RWPE2 (cell line): ENCODE measurements around the gene ARHGAP19.

Experiments
- ATAC-seq: fragments of 200-7000 bp; cut with Tn5 transposase; 3 replicates; pipeline ENCODE4 v1.9.1; 2021; ENCODE audit warnings: low read depth
- DNase-seq: peaks from one replicate; pipeline ENCODE4 v3.0.0-alpha.2; 2020; ENCODE audit warnings: low spot score
- H3K27ac ChIP-seq: fragments of 450-650 bp; 2 replicates; pipeline ENCODE4 v1.5.1; 2017; ENCODE audit warnings: mild to moderate bottlenecking; ENCODE audit not compliant: poor library complexity, severe bottlenecking
- H3K27me3 ChIP-seq: fragments of 250-450 bp; sonication (Bioruptor Pico); 2 replicates; pipeline ENCODE4 v1.5.1; 2021; ENCODE audit warnings: mild to moderate bottlenecking, moderate library complexity; ENCODE audit not compliant: insufficient read depth, poor library complexity, severe bottlenecking
- H3K36me3 ChIP-seq: fragments of 250-450 bp; sonication (Bioruptor Pico); 2 replicates; pipeline ENCODE4 v1.5.1; 2020; ENCODE audit warnings: low read depth, mild to moderate bottlenecking, moderate library complexity
- H3K4me1 ChIP-seq: fragments of 250-450 bp; sonication (Bioruptor Pico); 2 replicates; pipeline ENCODE4 v1.5.1; 2021; ENCODE audit warnings: mild to moderate bottlenecking, moderate library complexity; ENCODE audit not compliant: insufficient read depth, poor library complexity, severe bottlenecking
- H3K4me3 ChIP-seq: fragments of 250-450 bp; sonication (Bioruptor Pico); 2 replicates; pipeline ENCODE4 v1.5.1; 2021; ENCODE audit warnings: mild to moderate bottlenecking, moderate library complexity; ENCODE audit not compliant: severe bottlenecking
- H3K9me3 ChIP-seq: fragments of 250-450 bp; sonication (Bioruptor Pico); 2 replicates; pipeline ENCODE4 v1.5.1; 2021; ENCODE audit warnings: mild to moderate bottlenecking, moderate library complexity; ENCODE audit not compliant: severe bottlenecking
- CTCF ChIP-seq: fragments of 450-650 bp; IDR thresholded peaks from one replicate; pipeline ENCODE4 v1.5.1; 2017; ENCODE audit warnings: mild to moderate bottlenecking, moderate library complexity; ENCODE audit not compliant: poor library complexity, severe bottlenecking

Gene ARHGAP19

GRCh38 chr10:97180986-97181385 lies 111.5 kb downstream of the ARHGAP19 start:
- ATAC-seq (no peak), DNase-seq (no peak)
- H3K4me3 ChIP-seq = no peak overlapping the region
- H3K27me3 ChIP-seq = peaks cover 37% of the 10 kb centered on the region
- TF ChIP-seq CTCF = no peak
- no peaks in the 10 kb centered on the region for H3K36me3 ChIP-seq
- no peak overlapping the region for H3K27ac ChIP-seq
- no peaks in the 10 kb centered on the region for H3K4me1 ChIP-seq
- no peaks in the 10 kb centered on the region for H3K9me3 ChIP-seq

DNA sequence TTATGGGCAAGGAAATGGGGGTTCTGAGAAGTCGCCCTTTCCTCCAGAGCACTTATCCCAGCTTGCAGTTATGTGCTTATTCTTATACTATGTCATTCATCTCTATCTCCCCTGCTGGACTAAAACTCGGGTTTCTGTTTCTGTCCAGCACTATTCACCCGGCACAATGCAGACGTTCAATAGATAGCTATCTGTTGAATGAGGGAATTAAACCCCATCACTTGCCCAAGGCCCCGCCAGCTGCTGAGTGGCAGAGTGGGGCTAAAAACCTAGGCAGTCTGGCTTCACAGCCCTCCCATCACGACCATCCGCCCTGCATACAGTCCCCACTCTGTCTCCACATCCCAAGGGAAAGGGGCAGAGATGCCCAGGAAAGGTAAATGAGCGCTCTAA lies 112.1 kb downstream of the ARHGAP19 start:
- Histone ChIP-seq H3K9me3 (no peaks in the 10 kb centered on the region), H3K27me3 (peaks cover 32% of the 10 kb centered on the region), H3K4me3 (no peak overlapping the region), H3K4me1 (no peaks in the 10 kb centered on the region), H3K27ac (no peak overlapping the region), H3K36me3 (no peaks in the 10 kb centered on the region)
- TF ChIP-seq CTCF = no peak
- ATAC-seq (no peak), DNase-seq (no peak)

DNA sequence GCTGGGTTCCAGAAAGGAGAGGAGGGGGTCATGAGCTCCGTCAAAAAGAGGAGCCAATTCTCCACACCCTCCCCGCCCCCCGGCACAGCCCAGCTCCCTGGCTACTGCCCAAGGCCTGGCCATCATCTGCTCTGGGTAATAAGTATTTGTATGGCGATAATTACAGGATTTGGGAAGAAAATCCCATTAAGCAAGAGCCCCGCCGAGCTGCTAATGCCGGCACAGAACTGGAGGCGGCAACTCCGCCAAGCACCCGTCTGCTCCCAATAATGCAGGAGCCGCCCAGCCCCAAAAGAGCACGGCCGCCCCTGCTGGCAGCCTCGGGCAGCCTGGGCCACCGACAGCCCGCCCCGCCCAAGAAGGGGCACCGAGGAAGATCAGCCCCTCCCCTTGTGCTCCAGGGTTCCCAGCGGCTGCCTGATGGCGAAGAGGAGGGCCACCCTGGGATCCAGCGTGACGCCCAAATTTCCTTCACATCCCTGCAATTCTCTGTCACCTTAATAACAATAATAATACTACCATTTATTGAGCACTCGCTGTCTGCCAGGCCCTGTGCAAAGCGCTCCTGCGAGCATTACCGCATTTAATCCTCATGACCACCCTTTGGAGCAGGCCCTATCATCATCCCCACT lies 112.6 kb downstream of the ARHGAP19 start:
- ATAC-seq = peak; percentile 69; the same call in 2 of the 3 replicates
- Histone ChIP-seq H3K9me3 (no peaks in the 10 kb centered on the region), H3K4me3 (no peak overlapping the region), H3K27me3 (peaks cover 27% of the 10 kb centered on the region), H3K4me1 (no peaks in the 10 kb centered on the region), H3K27ac (no peak overlapping the region), H3K36me3 (no peaks in the 10 kb centered on the region)
- TF ChIP-seq CTCF = peak; percentile 22
- DNase-seq = no peak

DNA sequence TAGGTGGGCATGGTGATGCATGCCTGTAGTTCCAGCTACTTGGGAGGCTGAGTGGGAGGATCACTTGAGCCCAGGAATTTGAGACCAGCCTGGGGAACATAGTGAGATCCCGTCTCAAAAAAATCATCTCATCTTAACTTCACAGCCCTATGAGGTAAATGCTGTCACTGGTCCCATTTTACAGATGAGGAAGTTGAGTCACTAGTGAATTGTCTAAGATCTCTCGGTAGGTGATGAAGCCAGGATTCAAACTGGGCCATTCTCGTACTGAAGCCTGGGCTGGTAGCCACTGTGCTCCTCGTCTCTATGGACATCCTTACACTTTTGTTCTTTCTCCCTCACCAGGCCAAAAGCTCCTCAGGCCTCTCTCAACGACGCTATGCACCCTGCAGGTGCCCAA lies 113.1 kb downstream of the ARHGAP19 start:
- Histone ChIP-seq H3K27me3 (peaks cover 22% of the 10 kb centered on the region), H3K27ac (no peak overlapping the region), H3K4me3 (no peak overlapping the region), H3K9me3 (no peaks in the 10 kb centered on the region), H3K4me1 (no peaks in the 10 kb centered on the region), H3K36me3 (no peaks in the 10 kb centered on the region)
- TF ChIP-seq CTCF = no peak
- DNase-seq (no peak), ATAC-seq (no peak)

- Histone ChIP-seq H3K4me1 (no peaks in the 10 kb centered on the region), H3K27me3 (peaks cover 17% of the 10 kb centered on the region), H3K27ac (no peak overlapping the region), H3K9me3 (no peaks in the 10 kb centered on the region), H3K4me3 (no peak overlapping the region), H3K36me3 (no peaks in the 10 kb centered on the region)
- no peak for TF ChIP-seq CTCF
- DNase-seq (no peak), ATAC-seq (no peak)
Observed at GRCh38 chr10:97178074-97178473, 114.4 kb downstream of the ARHGAP19 start.
